Measurements from ENCODE around the gene CNST.

Gene CNST

GRCh38 chr1:246537441-246537840, 28.8 kb upstream of the CNST start:
- Histone ChIP-seq H4K91ac (ENCODE audit: low read length) (no peak overlapping the region), H3K4me2 (ENCODE audit: low read length, poor library complexity, severe bottlenecking) (no peak overlapping the region), H3K27me3 (ENCODE audit: control insufficient read depth in 1 of 2, insufficient read depth in 1 of 2, low read length in 2 of 2) (peaks cover 17 to 18% of the 10 kb centered on the region in 2 experiments), H3K79me1 (replicated peaks; ENCODE audit: low read length, poor library complexity, severe bottlenecking) (no peaks in the 10 kb centered on the region), H3K27ac (ENCODE audit: low read length, poor library complexity, severe bottlenecking) (no peak overlapping the region), H3K18ac (ENCODE audit: low read depth in 1 of 2, low read length in 2 of 2) (no peak overlapping the region), H3K4me3 (ENCODE audit: insufficient read depth in 1 of 2, low read depth in 1 of 2, low read length in 2 of 2) (no peak overlapping the region), H2BK12ac (ENCODE audit: low read length in 2 of 2) (no peak overlapping the region), H3K4me1 (ENCODE audit: control insufficient read depth, insufficient read depth, low read depth, low read length) (no peaks in the 10 kb centered on the region), H2BK120ac (ENCODE audit: low read depth, low read length) (no peak overlapping the region), H3K14ac (ENCODE audit: low read length in 2 of 2) (no peak overlapping the region), H4K8ac (ENCODE audit: low read length) (no peak overlapping the region), H3K23ac (ENCODE audit: low read length in 2 of 2) (no peak overlapping the region), H3K9ac (ENCODE audit: low read length) (no peak overlapping the region), H2BK15ac (ENCODE audit: low read depth, poor library complexity, severe bottlenecking) (no peak overlapping the region), H2AFZ (ENCODE audit: low read depth, low read length) (no peak overlapping the region), H2BK5ac (ENCODE audit: low read depth, low read length, poor library complexity, severe bottlenecking) (no peak overlapping the region), H3K4ac (ENCODE audit: low read depth in 1 of 2, low read length in 2 of 2) (no peak overlapping the region), H3K9me3 (ENCODE audit: control insufficient read depth, low read length) (peaks cover 2% of the 10 kb centered on the region), H3K36me3 (ENCODE audit: control insufficient read depth in 1 of 2, insufficient read depth in 2 of 2, low read depth in 1 of 2, low read length in 2 of 2) (peaks cover 3 to 31% of the 10 kb centered on the region in 2 experiments), H2AK5ac (ENCODE audit: low read length, severe bottlenecking) (no peak overlapping the region)
- DNase-seq = no peak
- 81% methylated on average over 7 of the region's 7 CpGs for WGBS

- no peak overlapping the region for H2BK15ac ChIP-seq (ENCODE audit: low read depth, poor library complexity, severe bottlenecking)
- H3K4me1 ChIP-seq (ENCODE audit: control insufficient read depth, insufficient read depth, low read depth, low read length) = no peaks in the 10 kb centered on the region
- H3K14ac ChIP-seq (ENCODE audit: low read length in 2 of 2) = no peak overlapping the region
- DNase-seq = no peak
- H3K36me3 ChIP-seq (ENCODE audit: control insufficient read depth in 1 of 2, insufficient read depth in 2 of 2, low read depth in 1 of 2, low read length in 2 of 2) = peaks cover 3 to 36% of the 10 kb centered on the region in 2 experiments
- no peak overlapping the region for H2AK5ac ChIP-seq (ENCODE audit: low read length, severe bottlenecking)
- no peak overlapping the region for H3K27ac ChIP-seq (ENCODE audit: low read length, poor library complexity, severe bottlenecking)
- 96% methylated on average over 3 of the region's 3 CpGs for WGBS
- no peak overlapping the region for H3K4me2 ChIP-seq (ENCODE audit: low read length, poor library complexity, severe bottlenecking)
- no peaks in the 10 kb centered on the region for H3K9me3 ChIP-seq (ENCODE audit: control insufficient read depth, low read length)
- H3K4me3 ChIP-seq (ENCODE audit: insufficient read depth in 1 of 2, low read depth in 1 of 2, low read length in 2 of 2) = no peak overlapping the region
- H4K91ac ChIP-seq (ENCODE audit: low read length) = no peak overlapping the region
- H2BK12ac ChIP-seq (ENCODE audit: low read length in 2 of 2) = no peak overlapping the region
- H3K79me1 ChIP-seq (replicated peaks; ENCODE audit: low read length, poor library complexity, severe bottlenecking) = no peaks in the 10 kb centered on the region
- no peak overlapping the region for H4K8ac ChIP-seq (ENCODE audit: low read length)
- H3K23ac ChIP-seq (ENCODE audit: low read length in 2 of 2) = no peak overlapping the region
- H2AFZ ChIP-seq (ENCODE audit: low read depth, low read length) = no peak overlapping the region
- H3K9ac ChIP-seq (ENCODE audit: low read length) = no peak overlapping the region
- H3K27me3 ChIP-seq (ENCODE audit: control insufficient read depth in 1 of 2, insufficient read depth in 1 of 2, low read length in 2 of 2) = peaks cover 13 to 16% of the 10 kb centered on the region in 2 experiments
- H2BK120ac ChIP-seq (ENCODE audit: low read depth, low read length) = no peak overlapping the region
- no peak overlapping the region for H2BK5ac ChIP-seq (ENCODE audit: low read depth, low read length, poor library complexity, severe bottlenecking)
- H3K18ac ChIP-seq (ENCODE audit: low read depth in 1 of 2, low read length in 2 of 2) = no peak overlapping the region
- H3K4ac ChIP-seq (ENCODE audit: low read depth in 1 of 2, low read length in 2 of 2) = no peak overlapping the region
Observed at GRCh38 chr1:246537887-246538286, 28.4 kb upstream of the CNST start.

- Histone ChIP-seq H2BK15ac (ENCODE audit: low read depth, poor library complexity, severe bottlenecking) (no peak overlapping the region), H3K23ac (ENCODE audit: low read length in 2 of 2) (no peak overlapping the region), H3K14ac (ENCODE audit: low read length in 2 of 2) (no peak overlapping the region), H4K8ac (ENCODE audit: low read length) (no peak overlapping the region), H3K27me3 (ENCODE audit: control insufficient read depth in 1 of 2, insufficient read depth in 1 of 2, low read length in 2 of 2) (no peaks in the 10 kb centered on the region), H2AFZ (ENCODE audit: low read depth, low read length) (no peak overlapping the region), H3K79me1 (replicated peaks; ENCODE audit: low read length, poor library complexity, severe bottlenecking) (peaks cover 4% of the 10 kb centered on the region), H3K4me1 (ENCODE audit: control insufficient read depth, insufficient read depth, low read depth, low read length) (no peaks in the 10 kb centered on the region), H3K4me2 (ENCODE audit: low read length, poor library complexity, severe bottlenecking) (no peak overlapping the region), H3K18ac (ENCODE audit: low read depth in 1 of 2, low read length in 2 of 2) (no peak overlapping the region), H3K4me3 (ENCODE audit: insufficient read depth in 1 of 2, low read depth in 1 of 2, low read length in 2 of 2) (no peak overlapping the region), H3K9me3 (ENCODE audit: control insufficient read depth, low read length) (no peaks in the 10 kb centered on the region), H2BK12ac (ENCODE audit: low read length in 2 of 2) (no peak overlapping the region), H3K4ac (ENCODE audit: low read depth in 1 of 2, low read length in 2 of 2) (no peak overlapping the region), H2BK120ac (ENCODE audit: low read depth, low read length) (no peak overlapping the region), H3K36me3 (ENCODE audit: control insufficient read depth in 1 of 2, insufficient read depth in 2 of 2, low read depth in 1 of 2, low read length in 2 of 2) (peaks cover 20 to 63% of the 10 kb centered on the region in 2 experiments), H4K91ac (ENCODE audit: low read length) (no peak overlapping the region), H3K9ac (ENCODE audit: low read length) (no peak overlapping the region), H2BK5ac (ENCODE audit: low read depth, low read length, poor library complexity, severe bottlenecking) (no peak overlapping the region), H2AK5ac (ENCODE audit: low read length, severe bottlenecking) (no peak overlapping the region), H3K27ac (ENCODE audit: low read length, poor library complexity, severe bottlenecking) (no peak overlapping the region)
- DNase-seq = no peak
- 90% methylated on average over 6 of the region's 7 CpGs for WGBS
Observed at GRCh38 chr1:246540738-246541491, 25.3 kb upstream of the CNST start.

- Histone ChIP-seq H3K4me1 (ENCODE audit: control insufficient read depth, insufficient read depth, low read depth, low read length) (no peaks in the 10 kb centered on the region), H3K9ac (ENCODE audit: low read length) (no peak overlapping the region), H3K4ac (ENCODE audit: low read depth in 1 of 2, low read length in 2 of 2) (no peak overlapping the region), H3K23ac (ENCODE audit: low read length in 2 of 2) (no peak overlapping the region), H3K4me3 (ENCODE audit: insufficient read depth in 1 of 2, low read depth in 1 of 2, low read length in 2 of 2) (no peak overlapping the region), H2BK12ac (ENCODE audit: low read length in 2 of 2) (no peak overlapping the region), H3K4me2 (ENCODE audit: low read length, poor library complexity, severe bottlenecking) (no peak overlapping the region), H3K27ac (ENCODE audit: low read length, poor library complexity, severe bottlenecking) (no peak overlapping the region), H2BK120ac (ENCODE audit: low read depth, low read length) (no peak overlapping the region), H3K36me3 (ENCODE audit: control insufficient read depth in 1 of 2, insufficient read depth in 2 of 2, low read depth in 1 of 2, low read length in 2 of 2) (peaks cover 27 to 87% of the 10 kb centered on the region in 2 experiments), H3K14ac (ENCODE audit: low read length in 2 of 2) (no peak overlapping the region), H4K8ac (ENCODE audit: low read length) (no peak overlapping the region), H4K91ac (ENCODE audit: low read length) (no peak overlapping the region), H2BK15ac (ENCODE audit: low read depth, poor library complexity, severe bottlenecking) (no peak overlapping the region), H3K79me1 (replicated peaks; ENCODE audit: low read length, poor library complexity, severe bottlenecking) (peaks cover 7% of the 10 kb centered on the region), H2BK5ac (ENCODE audit: low read depth, low read length, poor library complexity, severe bottlenecking) (no peak overlapping the region), H3K9me3 (ENCODE audit: control insufficient read depth, low read length) (no peaks in the 10 kb centered on the region), H3K27me3 (ENCODE audit: control insufficient read depth in 1 of 2, insufficient read depth in 1 of 2, low read length in 2 of 2) (no peaks in the 10 kb centered on the region), H3K18ac (ENCODE audit: low read depth in 1 of 2, low read length in 2 of 2) (no peak overlapping the region), H2AFZ (ENCODE audit: low read depth, low read length) (no peak overlapping the region), H2AK5ac (ENCODE audit: low read length, severe bottlenecking) (no peak overlapping the region)
- no peak for DNase-seq
- no CpG with 5 or more reads among the region's 1 CpG for WGBS
Observed at GRCh38 chr1:246544001-246544400, 22.3 kb upstream of the CNST start.
